Lower leg skin (tissue), 3 donors: ENCODE data around the gene AHCY.
"Not testable (repeated sequence)": the region's sequence is repeated elsewhere in the genome, so short reads cannot be mapped to it uniquely, and the experiment has no call there.

Experiments used
- CTCF ChIP-seq, 3 donors: fragments of 450-650 bp; IDR thresholded peaks; one replicate each; pipeline ENCODE4 v1.5.1; 2016; ENCODE audit warnings: antibody characterized with exemption in 3 of 3, mild to moderate bottlenecking in 3 of 3, moderate library complexity in 2 of 3
- POLR2A ChIP-seq, 2 donors: fragments of 450-650 bp; IDR thresholded peaks; one replicate each; pipeline ENCODE4 v1.6.1; 2016 to 2017; ENCODE audit warnings: antibody characterized with exemption in 2 of 2, mild to moderate bottlenecking in 1 of 2, moderate library complexity in 1 of 2

- TF ChIP-seq CTCF, POLR2A (IDR thresholded peaks at IDR 0.05): not testable (repeated sequence)
These were observed 61.1 kb downstream of the AHCY start for GRCh38 chr20:34242015-34242414.
